HG03066 (cell line): ENCODE measurements around the gene FNDC1.
"Not testable (repeated sequence)": the region's sequence is repeated elsewhere in the genome, so short reads cannot be mapped to it uniquely, and the experiment has no call there.

ENCODE experiments used
- ATAC-seq: cut with Tn5 transposase; IDR thresholded peaks from one replicate; pipeline ENCODE4 v1.9.1; 2021; ENCODE audit warnings: low read depth; ENCODE audit not compliant: unreplicated experiment

The FNDC1 gene

GRCh38 chr6:159169193-159169555 is at the start of gene FNDC1:
TSS of gene FNDC1 (plus strand) at chr6:159169400. CDS start at chr6:159169597, 197 bp downstream.
- no peak for ATAC-seq

GRCh38 chr6:159119791-159120190 is 49.4 kb upstream of the FNDC1 start:
- no peak for ATAC-seq

GRCh38 chr6:159121486-159121885 is 47.7 kb upstream of the FNDC1 start:
- ATAC-seq = no peak

DNA sequence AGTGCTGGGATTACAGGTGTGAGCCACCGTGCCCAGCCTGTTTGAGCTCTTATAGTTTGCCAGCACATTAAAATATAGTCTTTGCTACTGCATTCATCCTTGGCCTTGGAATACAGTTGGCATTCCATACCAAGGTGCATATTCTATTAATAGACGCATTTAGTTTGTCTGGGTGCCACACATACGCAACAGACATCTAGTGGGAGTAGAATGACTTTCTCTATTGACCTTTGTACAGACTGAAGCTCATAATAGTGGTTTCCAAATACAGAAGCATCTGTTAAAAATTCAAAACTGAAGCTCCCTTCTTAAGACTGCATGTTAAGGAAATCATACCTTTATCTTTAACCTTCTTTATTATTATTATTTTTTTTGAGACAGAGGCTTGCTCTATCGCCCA is 46.7 kb upstream of the FNDC1 start:
- ATAC-seq = no peak

DNA sequence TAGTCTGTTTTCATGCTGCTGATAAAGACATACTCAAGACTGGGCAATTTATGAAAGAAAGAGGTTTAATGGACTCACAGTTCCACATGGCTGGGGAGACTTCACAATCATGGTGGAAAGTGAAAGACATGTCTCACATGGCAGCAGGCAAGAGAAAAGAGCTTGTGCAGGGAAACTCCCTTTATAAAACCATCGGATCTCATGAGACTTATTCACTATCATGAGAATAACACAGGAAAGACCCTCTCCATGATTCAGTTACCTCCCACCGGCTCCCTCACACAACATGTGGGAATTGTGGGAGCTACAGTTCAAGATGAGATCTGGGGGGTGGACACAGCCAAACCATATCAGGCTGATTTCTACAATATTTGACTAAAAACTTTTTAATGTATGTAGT is 45.4 kb upstream of the FNDC1 start:
- ATAC-seq = not testable (repeated sequence)

GRCh38 chr6:159125014-159125609 is 44.1 kb upstream of the FNDC1 start:
- ATAC-seq = no peak

DNA sequence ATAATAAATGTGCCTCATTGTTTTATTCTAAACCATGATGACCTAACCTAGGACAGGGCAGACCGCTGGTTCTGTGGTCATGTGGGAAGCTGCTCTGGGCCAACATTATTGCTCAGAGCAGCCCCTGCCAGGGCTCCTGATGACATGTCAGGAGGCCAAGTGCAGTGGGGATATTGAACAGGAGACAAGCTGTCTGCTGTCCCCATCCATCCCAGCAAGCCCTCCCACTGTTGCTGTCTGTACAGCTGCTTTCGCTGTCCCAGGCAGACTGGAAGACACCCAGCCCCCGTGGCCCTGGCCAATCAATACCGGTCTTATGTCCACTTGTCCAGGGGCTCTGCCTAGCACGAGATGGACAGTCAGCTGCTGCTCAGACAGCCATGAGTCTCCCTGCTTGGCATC is 43.2 kb upstream of the FNDC1 start:
- no peak for ATAC-seq

- ATAC-seq = no peak
These were observed 42.6 kb upstream of the FNDC1 start for GRCh38 chr6:159126590-159126989.

DNA sequence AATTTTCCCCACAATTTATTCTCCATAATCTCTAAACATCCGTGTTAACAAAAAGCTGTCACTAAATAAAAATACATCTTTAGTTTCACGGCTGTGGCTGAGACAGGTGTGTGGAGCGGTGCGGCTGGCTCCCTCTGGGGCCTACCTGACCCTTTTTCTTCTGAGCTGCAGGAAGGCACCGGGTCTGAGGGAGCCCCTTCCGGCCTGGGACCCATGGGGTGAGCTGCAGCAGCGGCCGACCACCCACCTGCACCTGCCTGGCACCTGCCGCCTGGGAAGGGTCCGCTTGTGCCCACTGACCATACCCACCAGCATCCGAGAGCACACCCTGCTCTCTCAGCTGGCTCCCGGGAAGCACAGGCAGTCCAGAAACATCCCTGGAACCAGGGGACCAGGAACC is 41.5 kb upstream of the FNDC1 start:
- ATAC-seq = no peak

GRCh38 chr6:159128978-159129377 is 40.2 kb upstream of the FNDC1 start:
- ATAC-seq = no peak

- no peak for ATAC-seq
These were observed 38.4 kb upstream of the FNDC1 start for GRCh38 chr6:159130846-159131245.

DNA sequence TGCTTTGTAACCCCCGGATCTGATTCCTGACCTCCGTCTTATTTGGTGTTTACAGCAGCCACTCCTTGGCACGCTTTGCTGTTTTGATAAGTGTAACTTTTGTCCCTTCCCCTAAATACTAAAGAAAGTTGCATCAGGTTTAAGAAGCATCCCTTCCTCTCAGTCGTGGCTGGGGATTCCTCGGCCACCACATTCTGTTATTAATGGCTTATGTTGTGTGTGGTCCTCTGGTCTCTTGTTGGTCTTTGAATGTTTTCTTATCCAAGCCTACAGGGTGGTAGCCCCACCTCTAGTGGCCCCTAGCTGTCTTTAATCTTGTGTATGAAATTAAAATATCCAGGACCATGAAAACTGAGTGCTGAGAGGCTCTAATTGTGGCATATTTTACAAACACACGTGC is 37.5 kb upstream of the FNDC1 start:
- ATAC-seq = no peak

DNA sequence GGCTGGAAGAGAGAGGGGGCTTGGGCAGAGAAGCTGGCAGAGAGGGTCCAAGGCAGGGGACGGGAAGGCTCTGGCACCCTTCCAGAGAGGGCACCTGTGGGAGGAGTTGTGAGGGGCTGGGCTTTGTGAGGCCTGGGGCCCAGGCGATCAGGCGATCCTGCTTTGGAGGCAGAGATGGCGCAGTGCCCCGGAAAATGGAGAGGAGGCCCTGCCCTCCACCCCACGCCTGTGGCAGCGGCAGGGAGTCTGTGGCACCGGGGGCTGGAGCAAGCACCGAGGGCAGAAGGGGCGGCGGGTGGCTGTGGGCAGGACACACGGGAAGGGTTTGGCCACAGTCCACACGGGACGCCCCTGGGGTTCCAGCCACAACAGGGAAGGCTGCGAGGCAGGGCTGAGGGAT is 36.5 kb upstream of the FNDC1 start:
- ATAC-seq = no peak

DNA sequence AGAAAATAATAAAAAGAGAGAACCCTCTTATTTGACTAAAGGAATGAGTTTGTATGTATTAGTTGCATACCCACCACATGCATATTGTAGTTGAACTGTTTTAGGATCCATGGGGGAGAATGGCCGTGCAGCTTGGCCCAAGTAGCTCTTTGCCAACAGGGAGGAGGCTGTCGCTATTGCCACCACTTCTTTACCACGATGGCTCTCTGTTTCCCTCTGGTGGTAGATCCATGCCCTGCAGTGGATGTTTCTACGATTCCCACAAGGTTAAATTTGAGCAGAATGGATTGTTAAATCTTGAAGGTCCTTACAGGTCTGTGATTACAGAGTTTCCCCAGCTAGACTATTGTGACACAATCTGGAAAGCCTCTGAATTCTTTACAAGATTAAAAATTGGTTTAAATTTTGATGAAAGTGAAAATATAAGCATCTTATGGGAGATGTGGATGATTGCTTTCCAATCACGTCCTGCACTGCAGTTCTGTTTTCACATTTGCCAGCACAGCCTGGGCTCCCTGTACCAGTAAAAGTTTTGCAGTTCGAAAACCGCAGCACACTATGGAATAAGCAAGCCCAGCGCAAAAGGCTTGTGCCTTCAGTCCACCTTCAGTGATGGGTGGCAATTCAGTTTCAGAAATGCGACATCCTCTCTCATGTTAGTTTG is 34.4 kb upstream of the FNDC1 start:
- ATAC-seq = no peak

DNA sequence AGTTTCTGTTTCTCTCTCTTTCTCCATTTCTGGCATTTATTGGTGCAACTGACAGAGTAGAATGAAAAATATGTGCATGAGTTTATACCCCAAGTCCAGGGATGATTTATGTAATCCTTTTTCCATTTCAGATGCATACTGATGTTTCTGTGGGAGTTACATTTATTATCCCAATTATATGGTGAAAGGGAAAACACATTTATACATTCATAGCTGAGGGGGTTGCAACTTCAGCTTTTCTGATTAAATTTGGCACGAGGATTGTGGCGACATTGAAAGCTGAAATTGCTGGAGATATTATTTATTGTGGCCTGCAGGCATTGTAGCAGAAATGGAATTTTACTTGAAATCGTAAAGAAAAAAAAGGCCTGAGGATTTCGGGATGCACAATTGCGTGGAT is 31.5 kb upstream of the FNDC1 start:
- ATAC-seq = no peak

- ATAC-seq = no peak
These were observed 26.7 kb upstream of the FNDC1 start for GRCh38 chr6:159142531-159142930.

GRCh38 chr6:159148641-159149040 is 20.6 kb upstream of the FNDC1 start:
- no peak for ATAC-seq

DNA sequence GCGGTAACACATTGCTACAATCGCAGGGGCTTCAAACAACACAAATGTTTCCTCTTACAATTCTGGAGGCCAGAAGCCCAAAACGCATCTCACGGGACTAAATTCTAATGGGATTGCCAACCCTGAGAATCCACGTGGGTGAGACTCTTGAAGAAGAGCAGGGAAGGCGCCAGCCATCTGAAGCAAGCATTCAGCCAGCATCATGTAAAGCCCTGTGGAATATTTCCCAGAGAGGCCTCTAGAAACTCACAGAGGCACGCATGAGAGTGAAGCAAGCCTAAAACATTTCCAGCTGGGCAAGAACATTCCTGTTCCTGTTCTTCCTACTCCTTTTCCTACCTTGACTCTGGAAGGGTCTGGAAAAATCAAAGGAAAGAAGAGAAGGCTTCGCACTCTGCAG is 19.6 kb upstream of the FNDC1 start:
- ATAC-seq = no peak

- no peak for ATAC-seq
These were observed 17.8 kb upstream of the FNDC1 start for GRCh38 chr6:159151266-159151855.

DNA sequence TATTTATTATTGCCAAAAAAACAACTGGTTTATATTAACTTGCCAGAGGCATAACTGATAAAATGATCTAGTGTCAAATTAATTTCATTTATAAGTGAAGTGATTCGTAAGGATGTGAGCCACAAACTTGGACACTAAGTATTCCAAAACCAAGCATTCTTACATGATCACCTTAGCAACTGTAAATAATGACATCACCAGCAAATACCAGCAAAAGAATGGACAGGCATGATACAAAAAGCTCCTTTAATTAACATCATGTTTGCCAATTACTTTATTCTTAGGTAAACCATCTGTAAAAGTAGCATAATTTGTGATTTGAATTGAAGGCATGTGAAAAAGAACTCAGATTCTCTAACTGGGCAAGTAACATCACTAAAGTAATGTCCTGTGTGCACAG is 17.2 kb upstream of the FNDC1 start:
- ATAC-seq = no peak

DNA sequence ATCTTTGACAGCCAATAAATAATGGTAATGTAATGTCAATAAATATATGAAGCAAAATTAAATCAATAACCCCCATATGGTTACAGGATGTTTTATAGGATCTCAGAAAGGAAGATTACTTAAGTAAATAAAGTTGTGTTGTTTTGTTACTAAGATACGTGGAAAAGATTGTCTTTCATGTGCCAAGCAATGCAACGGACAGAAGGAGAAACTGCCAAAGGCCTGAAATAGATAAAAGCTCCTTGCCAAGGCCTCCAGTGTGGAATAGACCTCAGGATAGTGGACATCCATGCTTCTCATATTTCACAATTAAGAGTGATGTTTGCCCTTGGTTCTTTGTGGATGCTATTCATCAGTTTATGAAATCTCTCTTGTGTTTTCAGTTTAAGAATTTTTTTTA is 16.4 kb upstream of the FNDC1 start:
- ATAC-seq = no peak

GRCh38 chr6:159155679-159156078 is 13.5 kb upstream of the FNDC1 start:
- no peak for ATAC-seq
